ENCODE results near the gene CAPN3.
"Not testable (repeated sequence)": the region's sequence is repeated elsewhere in the genome, so short reads cannot be mapped to it uniquely, and the experiment has no call there.

The CAPN3 gene

GRCh38 chr15:42359249-42359648 is at the start of gene CAPN3:
TSS of gene CAPN3 (plus strand) at chr15:42359501. CDS start at chr15:42359806, 305 bp downstream.
- no peak for DNase-seq (ENCODE audit: low spot score)

DNA sequence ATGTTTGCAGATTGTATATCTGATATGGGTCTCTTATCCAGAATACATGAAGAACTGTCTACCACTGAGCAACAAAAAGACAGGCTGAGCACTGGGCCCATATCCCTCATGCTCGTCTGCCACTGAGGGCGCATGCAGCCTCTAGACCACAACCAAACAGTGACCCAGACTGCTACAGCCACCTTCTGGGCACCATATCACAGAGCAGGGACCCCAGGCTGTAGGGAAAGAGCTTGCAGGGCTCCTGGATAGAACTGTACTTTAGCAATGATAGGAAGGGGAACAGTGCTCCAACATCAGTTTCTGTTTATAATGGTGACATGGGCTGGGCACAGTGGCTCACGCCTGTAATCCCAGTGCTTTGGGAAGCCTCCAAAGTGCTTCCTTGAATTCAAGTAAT is 45.8 kb upstream of the CAPN3 start:
- DNase-seq (ENCODE audit: low spot score), result no peak

DNA sequence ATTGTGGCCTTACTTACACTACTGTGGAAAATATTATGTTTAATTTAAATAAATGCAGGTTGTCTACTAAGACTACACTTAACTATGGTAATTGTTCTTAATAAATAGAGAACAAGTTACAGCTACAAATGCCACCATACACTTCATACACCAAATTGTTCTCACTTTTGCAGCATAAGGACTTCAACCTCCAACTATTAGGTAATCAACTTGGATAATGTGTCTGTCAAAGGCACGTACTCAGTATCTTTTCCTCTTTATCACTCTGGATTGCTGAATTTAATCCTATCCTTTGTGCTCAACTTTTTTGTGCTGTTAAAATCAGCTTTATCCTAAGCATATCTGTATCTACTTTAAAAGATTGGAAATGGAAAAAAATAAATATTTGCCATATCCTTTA is 44.5 kb upstream of the CAPN3 start:
- DNase-seq (ENCODE audit: low spot score), result no peak

DNA sequence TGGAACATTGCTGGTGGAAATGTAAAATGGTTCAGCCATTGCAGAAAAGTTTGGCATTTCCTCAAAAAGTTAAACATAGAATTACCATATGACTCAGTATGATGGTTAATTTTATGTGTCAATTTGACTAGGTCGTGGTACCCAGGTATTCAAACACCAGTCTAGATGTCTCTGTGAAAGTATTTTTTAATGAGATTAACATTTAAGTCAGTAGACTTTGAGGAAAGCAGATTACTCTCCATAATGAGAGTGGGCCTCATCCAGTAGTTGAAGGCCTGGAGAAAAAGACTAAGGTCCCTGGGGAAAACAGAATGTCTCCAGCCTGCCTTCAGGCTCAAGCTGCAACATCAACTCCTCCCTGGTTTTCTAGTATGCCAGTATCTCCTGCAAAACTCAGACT is 43.8 kb upstream of the CAPN3 start:
- no peak for DNase-seq (ENCODE audit: low spot score)

- not testable (repeated sequence) for DNase-seq (ENCODE audit: low spot score)
Measured at GRCh38 chr15:42316282-42316805, 43.0 kb upstream of the CAPN3 start.

GRCh38 chr15:42319206-42319605 is 40.1 kb upstream of the CAPN3 start:
- no peak for DNase-seq (ENCODE audit: low spot score)

- no peak for DNase-seq (ENCODE audit: low spot score)
Measured at GRCh38 chr15:42324308-42324707, 35.0 kb upstream of the CAPN3 start.

GRCh38 chr15:42329161-42329560 is 30.1 kb upstream of the CAPN3 start:
- DNase-seq (ENCODE audit: low spot score), result no peak

GRCh38 chr15:42329992-42330391 is 29.3 kb upstream of the CAPN3 start:
- DNase-seq (ENCODE audit: low spot score), result no peak

GRCh38 chr15:42331235-42331634 is 28.1 kb upstream of the CAPN3 start:
- DNase-seq (ENCODE audit: low spot score), result no peak

DNA sequence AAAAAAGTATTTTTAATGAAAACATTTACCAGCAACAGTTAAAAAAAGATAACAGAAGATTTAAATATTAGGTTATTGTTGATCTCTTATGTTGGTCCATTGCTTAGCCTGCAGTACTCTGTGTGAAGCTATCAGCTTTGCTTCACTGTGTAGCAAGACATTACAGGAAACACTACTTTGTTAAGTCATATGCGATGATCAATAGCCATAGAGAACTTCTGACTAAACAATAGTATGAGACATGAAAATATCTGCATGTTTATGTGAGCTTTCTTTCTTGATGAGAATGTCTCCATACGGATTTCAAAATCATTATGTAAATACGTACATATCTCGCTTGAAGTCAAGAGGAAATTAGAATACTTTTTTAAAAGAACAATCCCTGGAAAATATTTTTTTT is 27.0 kb upstream of the CAPN3 start:
- no peak for DNase-seq (ENCODE audit: low spot score)

DNA sequence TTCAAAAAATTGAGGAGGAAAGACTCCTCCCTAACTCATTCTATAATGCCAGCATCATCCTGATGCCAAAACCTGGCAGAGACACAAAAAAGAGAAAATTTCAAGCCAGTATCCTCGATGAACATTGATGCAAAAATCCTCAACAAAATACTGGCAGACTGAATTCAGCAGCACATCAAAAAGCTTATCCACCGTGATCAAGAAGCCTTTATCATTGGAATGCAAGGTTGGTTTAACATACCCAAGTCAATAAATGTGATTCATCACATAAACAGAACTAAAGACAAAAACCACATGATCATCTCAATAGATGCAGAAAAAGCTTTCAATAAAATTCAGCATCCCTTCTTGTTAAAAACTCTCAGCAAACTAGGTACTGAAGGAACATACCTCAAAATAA is 24.2 kb upstream of the CAPN3 start:
- DNase-seq (ENCODE audit: low spot score), result no peak

DNA sequence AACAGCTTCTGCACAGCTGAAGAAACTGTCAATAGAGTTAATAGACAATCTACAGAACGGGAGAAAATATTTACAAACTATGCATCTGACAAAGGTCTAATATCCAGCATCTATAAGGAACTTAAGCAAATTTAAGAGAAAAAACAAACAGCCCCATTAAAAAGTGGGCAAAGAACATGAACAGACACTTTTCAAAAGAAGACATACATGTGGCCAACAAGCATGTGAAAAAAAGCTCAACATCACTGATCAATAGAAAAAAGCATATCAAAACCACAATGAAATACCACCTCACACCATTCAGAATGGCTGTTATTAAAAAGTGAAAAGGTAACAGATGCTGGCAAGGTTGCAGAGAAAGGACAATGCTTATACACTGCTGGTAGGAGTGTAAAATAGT is 22.7 kb upstream of the CAPN3 start:
- not testable (repeated sequence) for DNase-seq (ENCODE audit: low spot score)

DNA sequence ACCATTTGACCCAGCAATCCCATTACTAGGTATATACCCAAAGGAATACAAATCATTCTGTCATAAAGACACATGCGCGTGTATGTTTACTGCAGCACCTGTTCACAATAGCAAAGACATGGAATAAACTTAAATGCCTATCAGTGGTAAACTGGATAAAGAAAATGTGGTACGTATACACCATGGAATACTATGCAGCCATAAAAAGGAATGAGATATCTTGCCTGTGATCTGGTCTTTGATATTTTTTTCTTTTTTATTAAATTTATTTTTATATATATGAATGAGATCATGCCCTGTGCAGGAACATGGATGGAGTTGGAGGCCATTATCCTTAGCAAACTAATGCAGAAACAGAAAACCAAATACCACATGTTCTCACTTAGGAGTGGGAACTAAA is 22.2 kb upstream of the CAPN3 start:
- not testable (repeated sequence) for DNase-seq (ENCODE audit: low spot score)

GRCh38 chr15:42338500-42338899 is 20.8 kb upstream of the CAPN3 start:
- DNase-seq (ENCODE audit: low spot score), result no peak

DNA sequence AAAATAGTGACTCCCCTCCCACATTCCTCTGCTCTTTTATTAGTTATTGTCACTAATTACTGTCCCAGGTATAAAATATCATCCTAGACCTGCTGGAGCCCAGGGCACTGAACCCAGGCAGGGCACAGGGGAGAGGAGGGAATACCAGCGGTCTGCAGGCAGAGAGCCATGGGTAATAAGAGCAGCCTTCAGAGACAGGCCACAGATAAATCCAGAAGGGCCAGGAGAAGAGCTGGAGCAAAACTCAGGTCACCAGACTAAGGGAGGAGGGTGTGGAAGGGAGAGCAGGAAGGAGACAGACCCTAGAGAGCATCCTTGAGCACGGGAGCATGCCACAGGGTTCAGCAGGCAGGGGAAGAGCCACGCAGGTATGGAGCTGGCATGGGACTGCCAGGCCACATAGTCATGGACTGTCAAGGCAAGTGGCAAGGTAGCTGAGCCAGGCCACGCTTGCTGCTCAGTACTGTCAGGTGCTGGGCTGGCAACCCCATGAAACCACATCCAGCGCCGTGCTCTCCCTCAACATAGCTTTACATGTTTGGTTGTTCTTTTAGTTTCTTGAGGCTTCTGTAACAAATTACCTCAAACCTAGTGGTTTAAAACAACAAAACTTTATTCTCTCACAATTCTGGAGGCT is 15.6 kb upstream of the CAPN3 start:
- DNase-seq (ENCODE audit: low spot score), result no peak

- no peak for DNase-seq (ENCODE audit: low spot score)
Measured at GRCh38 chr15:42344763-42345162, 14.5 kb upstream of the CAPN3 start.

- no peak for DNase-seq (ENCODE audit: low spot score)
Measured at GRCh38 chr15:42345504-42345903, 13.8 kb upstream of the CAPN3 start.

- no peak for DNase-seq (ENCODE audit: low spot score)
Measured at GRCh38 chr15:42348083-42348482, 11.2 kb upstream of the CAPN3 start.

GRCh38 chr15:42349186-42349585 is 10.1 kb upstream of the CAPN3 start:
- DNase-seq (ENCODE audit: low spot score), result no peak

DNA sequence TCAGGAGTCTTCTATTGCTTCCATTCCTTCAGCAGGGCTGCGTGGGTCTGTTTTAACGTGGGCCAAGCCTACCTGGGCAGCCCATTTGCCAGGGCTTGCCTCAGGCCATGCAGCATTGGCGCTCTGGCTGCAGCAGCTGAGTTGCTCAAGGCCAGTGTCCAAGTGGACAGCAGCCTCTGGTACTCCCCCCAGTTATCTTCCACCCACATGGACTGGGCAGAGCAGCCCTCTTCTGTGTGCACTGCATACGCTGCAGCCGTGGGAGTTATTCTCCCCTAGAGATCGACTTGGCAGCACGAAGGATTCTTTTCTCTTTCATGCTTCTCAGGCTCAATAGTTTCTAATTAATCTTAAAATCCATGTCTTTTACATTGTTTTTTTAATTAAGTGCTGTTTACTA is 6.9 kb upstream of the CAPN3 start:
- DNase-seq (ENCODE audit: low spot score), result no peak

GRCh38 chr15:42353061-42353460 is 6.2 kb upstream of the CAPN3 start:
- DNase-seq (ENCODE audit: low spot score), result no peak

GRCh38 chr15:42354824-42355223 is 4.5 kb upstream of the CAPN3 start:
- DNase-seq (ENCODE audit: low spot score), result no peak

DNA sequence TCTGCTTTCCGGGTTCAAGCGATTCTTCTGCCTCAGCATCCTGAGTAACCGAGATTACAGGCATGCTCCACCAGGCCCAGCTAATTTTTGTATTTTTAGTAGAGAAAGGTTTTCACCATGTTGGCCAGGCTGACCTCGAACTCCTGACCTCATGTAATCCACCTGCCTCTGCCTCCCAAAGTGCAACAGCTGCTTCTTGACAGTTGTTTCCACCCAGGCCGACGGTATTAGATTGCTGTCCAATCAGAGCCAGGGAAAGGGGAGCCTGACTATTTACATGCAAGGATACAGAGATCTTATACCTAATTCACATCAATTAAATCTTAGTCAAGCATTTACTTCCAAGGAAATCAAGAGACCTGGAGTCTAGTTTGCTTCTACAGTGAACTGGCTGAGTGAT is 4.0 kb upstream of the CAPN3 start:
- DNase-seq (ENCODE audit: low spot score), result no peak

Data from SW480 (cell line).